ENCODE data around the gene GREM1.

The GREM1 gene

GRCh38 chr15:32717426-32718226 is at the start of gene GREM1:
GREM1 (plus strand) TSS chr15:32718004; CDS start chr15:32730691, 12,687 bp downstream.
- no peak for DNase-seq (ENCODE audit: low spot score)

DNA sequence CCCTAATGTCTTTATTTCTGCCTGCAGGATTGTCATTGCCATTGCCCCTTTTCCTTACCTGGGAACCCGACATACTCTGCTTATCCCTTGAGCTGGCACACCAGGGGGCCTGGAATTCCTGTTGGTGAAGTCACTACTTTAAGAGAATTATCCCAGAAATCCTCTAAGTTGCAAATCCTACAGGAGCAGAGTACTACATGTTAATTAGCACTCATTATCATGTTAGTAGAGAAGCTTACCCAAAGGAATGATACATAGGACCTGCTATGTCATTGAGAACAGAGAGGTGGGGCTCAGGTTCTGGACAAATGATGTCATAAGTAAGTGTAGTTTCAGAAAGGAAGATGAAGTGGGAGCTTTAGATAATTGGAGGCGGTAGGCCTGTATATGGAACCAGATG is 48.9 kb upstream of the GREM1 start:
- DNase-seq (ENCODE audit: low spot score): no peak

DNA sequence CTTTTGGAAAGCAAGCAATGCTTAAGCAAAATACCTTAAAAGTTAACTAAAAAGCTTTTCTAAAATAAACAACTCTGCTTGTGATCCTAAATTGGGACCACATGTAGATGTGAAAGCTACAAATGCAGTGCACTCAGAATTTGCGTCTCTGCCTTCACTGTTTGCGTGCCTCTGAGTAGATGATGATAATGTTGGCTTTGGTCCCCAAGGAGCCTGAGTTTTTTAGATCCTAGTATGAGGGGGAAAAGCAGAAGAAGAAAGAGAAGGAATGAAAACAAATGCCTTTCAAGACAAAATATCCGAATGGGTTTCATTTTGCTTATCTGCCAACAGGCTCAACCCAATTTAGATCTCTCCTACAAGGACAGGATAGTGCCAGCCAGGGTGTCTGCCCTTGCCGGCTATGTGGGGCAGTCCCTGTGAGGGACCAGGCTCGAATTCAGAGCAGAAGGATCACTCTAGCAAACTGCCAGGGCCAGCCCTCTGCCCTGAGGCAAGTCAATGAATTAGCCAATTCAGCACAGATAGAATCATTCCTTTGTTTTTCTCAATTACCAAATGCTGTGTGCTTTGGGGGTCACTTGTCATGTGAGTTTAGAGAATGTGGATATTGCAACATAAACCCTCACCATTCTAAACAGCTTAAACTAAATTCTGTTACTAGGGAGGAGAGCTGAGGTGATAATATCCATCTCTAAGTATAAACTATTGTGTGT is 47.8 kb upstream of the GREM1 start:
- no peak for DNase-seq (ENCODE audit: low spot score)

GRCh38 chr15:32670623-32671022 is 47.2 kb upstream of the GREM1 start:
- no peak for DNase-seq (ENCODE audit: low spot score)

- DNase-seq (ENCODE audit: low spot score): no peak
Observed at GRCh38 chr15:32671339-32672325, 46.2 kb upstream of the GREM1 start.

GRCh38 chr15:32674681-32675080 is 43.1 kb upstream of the GREM1 start:
- no peak for DNase-seq (ENCODE audit: low spot score)

- DNase-seq (ENCODE audit: low spot score): no peak
Observed at GRCh38 chr15:32675466-32675865, 42.3 kb upstream of the GREM1 start.

GRCh38 chr15:32676169-32676568 is 41.6 kb upstream of the GREM1 start:
- DNase-seq (ENCODE audit: low spot score): no peak

- DNase-seq (ENCODE audit: low spot score): no peak
Observed at GRCh38 chr15:32677238-32677750, 40.5 kb upstream of the GREM1 start.

DNA sequence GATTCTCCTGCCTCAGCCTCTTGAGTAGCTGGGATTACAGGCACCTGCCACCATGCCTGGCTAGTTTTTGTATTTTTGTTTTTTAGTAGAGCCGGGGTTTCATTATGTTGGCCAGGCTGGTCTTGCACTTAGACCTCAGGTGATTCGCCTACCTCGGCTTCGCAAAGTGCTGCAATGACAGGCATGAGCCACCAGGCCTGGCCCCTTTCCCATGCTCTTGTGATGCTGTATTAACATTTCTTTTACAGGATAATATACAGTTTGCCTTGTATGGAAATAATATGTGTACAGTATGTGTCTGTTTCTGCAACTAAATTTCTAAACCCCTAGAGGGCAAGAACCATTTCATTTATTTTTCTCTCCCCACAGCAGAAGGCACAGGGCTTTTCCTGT is 38.5 kb upstream of the GREM1 start:
- no peak for DNase-seq (ENCODE audit: low spot score)

- DNase-seq (ENCODE audit: low spot score): no peak
Observed at GRCh38 chr15:32682569-32682968, 35.2 kb upstream of the GREM1 start.

DNA sequence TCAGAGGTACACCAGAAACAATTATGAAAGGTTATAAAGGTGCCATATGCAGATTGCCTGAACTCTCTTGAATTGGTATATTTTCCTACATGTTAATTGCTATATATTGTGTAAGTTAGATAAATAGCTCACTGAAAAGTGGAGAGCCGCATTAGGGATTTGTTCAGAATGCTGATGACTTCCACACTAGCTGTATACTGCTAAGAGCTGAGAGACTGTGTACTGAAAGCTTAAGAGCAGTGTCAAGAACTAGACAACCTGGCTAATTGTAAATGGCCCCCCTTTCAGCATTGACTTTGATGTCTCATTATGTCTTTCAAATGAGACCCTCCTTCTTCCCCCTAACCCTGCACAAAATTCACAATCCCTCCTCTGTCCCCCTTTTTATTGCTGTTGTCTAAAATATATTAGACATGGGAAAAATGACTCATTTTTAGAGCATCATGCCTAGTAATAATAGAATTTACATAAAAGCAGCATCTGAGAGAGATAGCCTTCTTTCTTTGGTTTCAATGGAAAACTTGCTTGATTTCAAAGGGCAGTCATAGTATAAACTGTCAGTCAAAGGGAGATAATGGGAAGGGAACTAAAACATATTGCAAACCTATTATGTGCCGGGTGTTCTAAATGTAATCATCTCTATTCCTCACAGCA is 34.7 kb upstream of the GREM1 start:
- no peak for DNase-seq (ENCODE audit: low spot score)

- peak; percentile 6 for DNase-seq (ENCODE audit: low spot score)
Observed at GRCh38 chr15:32683906-32684584, 33.8 kb upstream of the GREM1 start.

DNA sequence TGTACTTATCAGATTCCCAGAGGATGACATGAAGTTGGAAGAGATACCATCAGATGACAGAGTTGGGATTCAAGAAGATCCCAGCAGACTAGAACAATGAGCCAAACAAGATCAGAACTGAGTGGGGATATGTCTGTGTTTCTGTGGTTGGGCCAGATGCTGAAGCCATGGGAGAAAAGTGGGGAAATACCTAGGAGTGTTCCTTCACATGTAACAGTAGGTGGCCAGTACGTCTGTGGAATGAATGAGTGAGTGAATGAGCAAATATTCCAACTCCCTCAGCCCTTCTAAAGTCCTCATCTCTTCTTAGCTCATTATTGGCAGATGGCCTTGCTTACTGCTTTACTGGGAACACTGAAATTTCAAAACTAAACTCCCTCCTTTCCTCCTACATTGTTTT is 32.2 kb upstream of the GREM1 start:
- DNase-seq (ENCODE audit: low spot score): no peak

DNA sequence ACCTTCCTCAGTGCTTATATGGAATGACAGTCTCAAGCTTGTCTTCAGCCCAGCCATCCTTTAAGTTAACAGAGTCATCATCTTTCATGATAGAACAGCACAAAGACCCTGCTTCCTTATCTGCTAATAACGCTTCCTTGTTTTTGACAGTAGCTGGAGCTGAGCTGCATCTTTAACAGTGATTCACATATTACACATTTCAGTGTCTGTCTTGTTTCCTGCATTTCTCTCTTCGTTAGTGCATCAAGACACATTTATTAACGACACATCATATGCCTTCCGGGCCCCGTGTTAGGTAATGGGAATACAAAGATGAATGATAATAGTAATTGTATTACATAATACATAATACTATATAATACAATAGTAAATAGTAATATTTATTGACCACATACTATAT is 30.2 kb upstream of the GREM1 start:
- no peak for DNase-seq (ENCODE audit: low spot score)

DNA sequence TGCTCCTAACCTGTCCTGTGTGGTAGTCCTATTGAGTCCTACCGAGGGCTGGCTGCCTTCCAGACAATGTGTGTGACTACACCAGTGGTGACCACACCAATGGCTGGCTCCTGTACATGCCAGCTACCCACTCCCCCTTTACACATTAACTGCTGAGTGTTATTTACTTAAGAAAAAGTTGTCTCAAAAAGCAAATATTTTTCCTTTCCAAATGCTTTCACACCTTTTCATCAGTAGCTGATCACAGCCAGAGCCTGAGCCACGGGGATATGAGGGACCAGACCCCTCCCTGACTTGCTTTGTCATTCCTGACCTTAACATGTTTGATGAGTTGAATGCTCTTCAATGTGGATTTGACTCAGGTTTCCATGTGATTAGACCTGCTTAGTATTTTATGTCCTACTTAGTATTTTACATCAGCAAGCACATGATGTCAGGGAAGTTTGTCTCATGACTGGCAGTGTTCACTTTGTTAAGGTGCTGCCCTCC is 29.6 kb upstream of the GREM1 start:
- no peak for DNase-seq (ENCODE audit: low spot score)

DNA sequence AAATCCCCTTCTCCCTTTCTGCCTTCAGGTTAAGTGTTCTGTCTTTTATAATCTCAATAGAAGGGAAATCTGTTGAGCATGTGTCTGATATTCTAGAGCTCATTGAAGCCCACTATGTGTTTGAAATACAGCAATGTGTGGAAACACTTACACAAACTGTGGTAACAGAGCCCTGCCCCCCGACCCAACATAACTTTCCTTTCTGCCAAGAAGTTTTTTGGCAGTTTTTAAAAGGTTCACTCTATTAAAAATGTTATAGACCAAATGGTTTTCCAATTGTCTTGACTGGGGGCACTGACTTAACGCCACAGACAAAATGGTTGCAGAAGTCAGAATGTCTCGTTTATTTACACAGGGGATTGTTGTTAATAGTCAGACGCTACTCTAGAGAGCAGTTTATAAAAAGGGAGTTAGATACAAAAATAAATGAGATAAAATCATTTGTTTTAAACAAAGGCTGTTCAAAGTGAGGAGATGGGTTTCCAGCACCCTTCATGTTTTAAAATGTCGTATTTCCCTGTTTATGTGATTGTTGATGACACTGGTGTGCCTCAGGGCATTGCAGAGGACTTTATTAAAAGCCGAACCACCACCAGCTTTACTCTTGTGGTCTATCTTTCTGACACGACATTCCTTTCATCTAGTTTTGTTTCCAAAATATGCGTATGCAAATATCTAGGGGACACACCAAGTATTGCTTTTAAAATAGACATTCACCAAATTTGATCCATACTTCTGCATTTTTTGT is 26.7 kb upstream of the GREM1 start:
- no peak for DNase-seq (ENCODE audit: low spot score)

- DNase-seq (ENCODE audit: low spot score): no peak
Observed at GRCh38 chr15:32691689-32692038, 26.1 kb upstream of the GREM1 start.

- DNase-seq (ENCODE audit: low spot score): no peak
Observed at GRCh38 chr15:32692286-32692685, 25.5 kb upstream of the GREM1 start.
